HCT116 (cell line): ENCODE data around the gene KCNC1. TPM values are rescaled to one million over a fixed set of nuclear protein-coding genes. Genes with fewer than 3 reads are reported as not detected.

Experiments used
- CBX3 ChIP-seq: IDR thresholded peaks from 2 replicates; pipeline ENCODE4 v1.6.1; 2012; ENCODE audit warnings: low read depth
- EZH2 ChIP-seq: fragments of 200-600 bp; sonication (generic); IDR thresholded peaks from 2 replicates; pipeline ENCODE4 v1.6.1; 2017; ENCODE audit warnings: antibody characterized with exemption, mixed run types
- FOSL1 ChIP-seq: IDR thresholded peaks from 2 replicates; pipeline ENCODE4 v1.6.1; 2012; ENCODE audit warnings: low read depth
- JUND ChIP-seq: IDR thresholded peaks from 2 replicates; pipeline ENCODE4 v1.6.1; 2012
- POLR2A ChIP-seq: IDR thresholded peaks from 2 replicates; pipeline ENCODE4 v1.7.0; 2011; ENCODE audit warnings: borderline replicate concordance; ENCODE audit not compliant: insufficient read depth, insufficient read length; ENCODE audit errors: extremely low read depth
- RAD21 ChIP-seq: IDR thresholded peaks from 2 replicates; pipeline ENCODE4 v1.6.1; 2012; ENCODE audit warnings: low read depth, mild to moderate bottlenecking
- SRF ChIP-seq: IDR thresholded peaks from 2 replicates; pipeline ENCODE4 v1.6.1; 2012; ENCODE audit warnings: low read depth
- TCF7L2 ChIP-seq: IDR thresholded peaks from 2 replicates; pipeline ENCODE4 v1.7.0; 2011; ENCODE audit warnings: borderline replicate concordance, inconsistent platforms; ENCODE audit not compliant: insufficient read depth, insufficient read length; ENCODE audit errors: extremely low read depth
- ZFX ChIP-seq: fragments of 450-650 bp; IDR thresholded peaks from 2 replicates; pipeline ENCODE4 v1.6.1; 2017
- ZNF274 ChIP-seq: fragments of 200-500 bp; sonication (Bioruptor generic); IDR thresholded peaks from 2 replicates; pipeline ENCODE4 v1.6.1; 2014; ENCODE audit warnings: mild to moderate bottlenecking, low read depth, low read length, inconsistent platforms
- total RNA-seq: library from RNA; stranded (reverse); gene quantifications from one replicate; pipeline ENCODE4 v1.2.1, GENCODE V29; 2021; ENCODE audit not compliant: unreplicated experiment
- TF ChIP-seq, protein P1 (sequence below): IDR thresholded peaks from 2 replicates; pipeline ENCODE4 v1.6.1; 2012
- TF ChIP-seq, protein P2 (sequence below): IDR thresholded peaks from 2 replicates; pipeline ENCODE4 v1.6.1; 2012
- TF ChIP-seq, protein P3 (sequence below): IDR thresholded peaks from 2 replicates; pipeline ENCODE4 v1.6.1; 2012; ENCODE audit warnings: low read depth

Gene KCNC1
- total RNA-seq, 1 experiment from 2014 or later: 0.12 TPM

DNA sequence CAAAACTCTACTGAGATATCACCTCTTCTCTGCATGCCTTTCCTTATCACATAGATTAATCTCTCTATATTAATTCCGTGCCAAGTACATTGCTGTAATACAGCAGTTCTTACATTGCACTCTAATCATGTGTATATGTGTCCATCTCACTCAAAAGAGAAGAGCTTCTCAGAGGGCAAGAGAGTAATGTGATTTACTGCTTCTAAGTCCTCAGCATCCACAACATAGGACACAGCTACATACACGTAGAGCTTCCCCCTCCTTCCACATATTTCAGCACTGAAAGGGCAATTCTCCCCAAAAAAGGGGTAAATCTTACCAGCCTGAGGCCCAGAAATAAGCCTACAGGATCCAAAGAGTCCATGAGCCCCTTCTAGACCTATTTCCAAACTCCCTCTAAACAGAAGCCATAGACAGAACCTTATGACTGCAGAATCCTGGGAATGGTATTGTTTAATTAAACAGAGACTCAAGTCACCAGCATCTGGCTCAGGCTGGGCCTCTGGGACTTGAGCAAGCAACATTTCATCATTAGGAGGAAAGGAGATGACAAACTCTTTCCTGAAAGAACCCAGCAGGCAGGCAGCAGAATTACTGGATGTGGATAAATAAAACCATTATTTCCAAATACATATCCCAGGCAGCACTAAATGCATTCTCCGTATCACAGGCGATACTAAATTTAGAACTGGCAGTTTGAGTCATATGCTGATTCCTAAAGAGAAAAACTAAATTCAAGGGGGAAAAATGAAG is 87.2 kb downstream of the KCNC1 start (continued):
- TF ChIP-seq, protein P1, sequence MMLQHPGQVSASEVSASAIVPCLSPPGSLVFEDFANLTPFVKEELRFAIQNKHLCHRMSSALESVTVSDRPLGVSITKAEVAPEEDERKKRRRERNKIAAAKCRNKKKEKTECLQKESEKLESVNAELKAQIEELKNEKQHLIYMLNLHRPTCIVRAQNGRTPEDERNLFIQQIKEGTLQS: no peak
- TF ChIP-seq, protein P2, sequence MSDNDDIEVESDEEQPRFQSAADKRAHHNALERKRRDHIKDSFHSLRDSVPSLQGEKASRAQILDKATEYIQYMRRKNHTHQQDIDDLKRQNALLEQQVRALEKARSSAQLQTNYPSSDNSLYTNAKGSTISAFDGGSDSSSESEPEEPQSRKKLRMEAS: no peak
- no peak for TF ChIP-seq POLR2A
- no peak for TF ChIP-seq JUND
- TF ChIP-seq ZNF274: no peak
- TF ChIP-seq SRF: no peak
- no peak for TF ChIP-seq RAD21
- TF ChIP-seq ZFX: no peak
- no peak for TF ChIP-seq EZH2
- TF ChIP-seq TCF7L2: no peak
- TF ChIP-seq, protein P3, sequence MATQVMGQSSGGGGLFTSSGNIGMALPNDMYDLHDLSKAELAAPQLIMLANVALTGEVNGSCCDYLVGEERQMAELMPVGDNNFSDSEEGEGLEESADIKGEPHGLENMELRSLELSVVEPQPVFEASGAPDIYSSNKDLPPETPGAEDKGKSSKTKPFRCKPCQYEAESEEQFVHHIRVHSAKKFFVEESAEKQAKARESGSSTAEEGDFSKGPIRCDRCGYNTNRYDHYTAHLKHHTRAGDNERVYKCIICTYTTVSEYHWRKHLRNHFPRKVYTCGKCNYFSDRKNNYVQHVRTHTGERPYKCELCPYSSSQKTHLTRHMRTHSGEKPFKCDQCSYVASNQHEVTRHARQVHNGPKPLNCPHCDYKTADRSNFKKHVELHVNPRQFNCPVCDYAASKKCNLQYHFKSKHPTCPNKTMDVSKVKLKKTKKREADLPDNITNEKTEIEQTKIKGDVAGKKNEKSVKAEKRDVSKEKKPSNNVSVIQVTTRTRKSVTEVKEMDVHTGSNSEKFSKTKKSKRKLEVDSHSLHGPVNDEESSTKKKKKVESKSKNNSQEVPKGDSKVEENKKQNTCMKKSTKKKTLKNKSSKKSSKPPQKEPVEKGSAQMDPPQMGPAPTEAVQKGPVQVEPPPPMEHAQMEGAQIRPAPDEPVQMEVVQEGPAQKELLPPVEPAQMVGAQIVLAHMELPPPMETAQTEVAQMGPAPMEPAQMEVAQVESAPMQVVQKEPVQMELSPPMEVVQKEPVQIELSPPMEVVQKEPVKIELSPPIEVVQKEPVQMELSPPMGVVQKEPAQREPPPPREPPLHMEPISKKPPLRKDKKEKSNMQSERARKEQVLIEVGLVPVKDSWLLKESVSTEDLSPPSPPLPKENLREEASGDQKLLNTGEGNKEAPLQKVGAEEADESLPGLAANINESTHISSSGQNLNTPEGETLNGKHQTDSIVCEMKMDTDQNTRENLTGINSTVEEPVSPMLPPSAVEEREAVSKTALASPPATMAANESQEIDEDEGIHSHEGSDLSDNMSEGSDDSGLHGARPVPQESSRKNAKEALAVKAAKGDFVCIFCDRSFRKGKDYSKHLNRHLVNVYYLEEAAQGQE: no peak
- no peak for TF ChIP-seq FOSL1
- no peak for TF ChIP-seq CBX3
